Spleen (tissue), 7 donors: ENCODE results near the gene SLC6A8.

Experiments
- CTCF ChIP-seq, 11 experiments: fragments of 200-600 bp in 7 of 11; fragments of 450-650 bp in 4 of 11; sonication (generic) in 4 of 11; IDR thresholded peaks in 8 of 11; conservative IDR thresholded peaks in 3 of 11; 1 replicate in 7 of 11; 2 replicates in 4 of 11; pipeline versions ENCODE4 v1.4.0 to v1.8.0; 2016 to 2021; ENCODE audit warnings: antibody characterized with exemption in 11 of 11, inconsistent platforms in 4 of 11, mild to moderate bottlenecking in 1 of 11
- POLR2AphosphoS5 ChIP-seq, 3 donors: sonication (generic); formaldehyde crosslinking; IDR thresholded peaks; one replicate each; pipeline ENCODE4 v1.5.1; 2017; ENCODE audit warnings: antibody characterized with exemption in 3 of 3
- donor health status: DM: no; HTN: no; CAD: no; lungs with moderate emphysema.
- donor health status: DM: no; HTN: no; CAD: no.
- donor health status: DM: no; HTN: no; CAD: no.

GRCh38 chrX:153686711-153687110 lies 1.0 kb upstream of the SLC6A8 start:
- TF ChIP-seq POLR2AphosphoS5 (IDR thresholded peaks at IDR 0.05) (no peak), CTCF (IDR thresholded peaks at IDR 0.05 in 8 of 11, conservative IDR thresholded peaks at IDR 0.05 in 3 of 11) (no peak)
